CD4-positive, alpha-beta T cell treated with Interleukin-10 for 1 hour (primary cell): ENCODE data around the gene GUCY1B1.

Experiments used
- DNase-seq: peaks from one replicate; pipeline ENCODE4 v3.0.0-alpha.2; 2020

Gene GUCY1B1

GRCh38 chr4:155758481-155759371, at the start of gene GUCY1B1:
GUCY1B1 (plus strand) TSS chr4:155759021; CDS start chr4:155759141, 120 bp downstream.
- peak; percentile 73 for DNase-seq

- no peak for DNase-seq
These were observed 48.9 kb upstream of the GUCY1B1 start for GRCh38 chr4:155709918-155710317.

DNA sequence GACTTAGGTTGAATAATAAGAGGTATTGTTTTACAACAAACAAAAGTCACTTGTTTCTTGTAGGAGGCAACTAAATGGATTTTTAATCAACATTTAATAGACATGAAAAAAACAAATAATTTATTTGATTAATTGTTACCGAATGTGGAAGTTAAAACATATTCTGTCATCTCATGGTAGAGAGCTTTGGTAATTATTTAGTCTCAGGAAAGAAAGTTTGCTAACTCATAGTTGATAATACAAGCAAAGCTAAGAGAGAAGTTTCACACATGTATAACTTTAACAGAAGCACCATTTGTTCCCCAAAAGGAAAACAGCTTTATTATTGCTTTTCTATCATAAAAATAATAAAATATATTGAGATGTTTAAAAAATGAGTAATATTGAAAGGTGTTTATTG, 47.3 kb upstream of the GUCY1B1 start:
- no peak for DNase-seq

GRCh38 chr4:155712846-155713245, 46.0 kb upstream of the GUCY1B1 start:
- no peak for DNase-seq

GRCh38 chr4:155713911-155714310, 44.9 kb upstream of the GUCY1B1 start:
- no peak for DNase-seq

GRCh38 chr4:155722336-155722735, 36.5 kb upstream of the GUCY1B1 start:
- DNase-seq, result no peak

DNA sequence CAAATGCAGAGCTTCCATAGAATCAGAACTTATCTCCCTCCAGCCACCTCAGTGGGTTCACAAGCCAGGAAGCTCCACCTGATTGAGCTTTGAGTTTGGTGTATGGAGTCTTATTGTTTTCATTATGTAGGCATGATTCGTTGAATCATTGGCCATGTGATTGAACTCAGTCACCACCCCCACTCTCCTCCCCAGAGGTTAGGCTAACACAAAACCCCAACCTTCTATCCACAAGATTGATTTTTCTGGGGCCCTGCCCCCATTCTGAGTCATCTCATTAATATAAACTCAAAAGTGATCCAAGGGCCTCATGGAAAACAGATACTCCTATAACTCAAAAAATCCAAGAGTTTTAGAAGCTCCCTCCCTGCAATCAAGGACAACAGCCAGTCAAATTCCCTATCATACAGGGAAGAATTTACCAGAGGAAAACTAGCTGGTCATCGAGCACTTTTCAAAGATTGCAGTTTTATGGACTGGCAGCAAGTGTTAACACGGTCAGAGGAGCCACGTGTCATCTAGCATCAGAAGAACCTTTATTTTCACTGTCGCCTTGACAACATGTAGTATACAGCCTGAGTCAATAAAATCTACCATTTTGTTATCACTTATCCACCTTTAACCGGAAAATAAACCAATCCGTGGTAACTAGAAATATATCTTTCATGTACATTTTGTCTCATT, 35.9 kb upstream of the GUCY1B1 start:
- DNase-seq, result no peak

- DNase-seq, result no peak
These were observed 34.1 kb upstream of the GUCY1B1 start for GRCh38 chr4:155724731-155725130.

DNA sequence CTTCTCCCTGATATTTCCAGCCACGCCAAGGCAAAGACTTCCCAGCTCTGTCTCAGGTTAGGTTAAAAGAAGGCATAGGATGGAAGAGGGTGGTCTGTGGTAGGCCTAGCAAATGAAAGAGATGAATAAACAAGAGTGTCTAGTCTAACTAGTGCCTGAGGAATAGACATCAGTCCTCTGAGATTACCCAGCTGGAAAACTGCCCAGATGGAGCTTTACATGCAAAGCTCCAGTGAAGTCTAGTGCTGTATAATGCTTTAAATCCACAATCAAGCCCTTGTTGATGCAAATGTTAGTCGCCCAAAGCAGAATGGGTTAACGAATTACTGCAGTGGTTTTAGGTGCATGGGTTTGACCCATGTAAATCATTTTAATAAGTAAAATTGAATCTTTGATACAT, 24.8 kb upstream of the GUCY1B1 start:
- no peak for DNase-seq

- DNase-seq, result no peak
These were observed 23.9 kb upstream of the GUCY1B1 start for GRCh38 chr4:155734951-155735350.

DNA sequence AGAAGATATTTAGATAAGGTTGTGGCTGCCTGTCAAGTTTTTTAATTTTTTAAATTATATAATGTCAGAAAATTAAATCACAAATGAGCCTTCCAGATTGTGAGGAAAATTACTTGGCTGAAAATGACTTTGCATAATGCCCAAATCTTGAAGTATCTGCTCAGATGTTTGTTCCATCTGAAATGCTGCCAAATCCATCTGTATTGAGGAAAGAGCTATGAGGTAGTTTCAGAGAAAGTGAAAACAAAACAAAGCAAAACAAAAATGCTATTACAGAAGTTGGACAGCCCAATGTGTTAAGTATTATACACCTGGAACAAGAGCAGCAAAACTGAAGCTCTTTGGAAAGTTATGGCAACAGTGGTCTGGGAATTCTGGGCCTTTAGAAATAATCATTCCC, 23.3 kb upstream of the GUCY1B1 start:
- DNase-seq, result no peak

DNA sequence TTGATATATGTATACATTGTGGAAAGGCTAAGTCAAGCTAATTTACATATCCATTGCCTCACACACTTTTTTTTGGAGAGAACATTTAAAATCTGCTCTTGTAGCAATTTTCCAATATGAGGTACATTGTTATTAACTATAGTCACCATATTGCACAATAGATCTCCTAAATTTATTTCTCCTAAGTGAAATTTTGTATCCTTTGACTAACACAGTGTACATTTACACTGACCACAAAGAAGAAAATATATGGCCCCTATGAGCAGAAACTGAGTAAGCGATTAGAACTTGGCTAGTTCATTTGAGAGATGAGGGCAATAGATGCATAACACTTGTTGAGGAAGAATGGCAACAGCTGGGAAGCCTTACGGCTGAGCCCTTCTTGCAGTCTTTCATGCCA, 20.3 kb upstream of the GUCY1B1 start:
- DNase-seq, result no peak

- no peak for DNase-seq
These were observed 17.3 kb upstream of the GUCY1B1 start for GRCh38 chr4:155741546-155741945.

GRCh38 chr4:155742310-155743015, 16.4 kb upstream of the GUCY1B1 start:
- DNase-seq, result no peak

DNA sequence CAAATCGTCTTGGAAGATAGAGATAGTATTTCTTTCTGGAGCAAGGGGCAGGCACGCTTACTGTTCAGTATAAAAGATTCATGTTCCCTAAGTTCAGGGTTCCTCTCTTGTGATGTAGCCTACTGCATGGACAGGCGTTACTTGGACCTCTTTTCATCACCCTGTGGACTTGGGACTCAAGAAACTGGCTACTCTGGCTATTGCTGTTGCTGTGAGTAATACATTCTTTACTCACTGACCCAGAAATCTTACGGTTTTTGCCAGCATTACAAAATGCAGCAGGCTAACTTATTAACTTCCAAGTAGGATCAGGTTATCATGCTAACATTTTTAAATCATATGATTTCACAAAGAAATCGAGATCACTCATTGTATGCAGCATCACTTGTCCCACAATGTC, 12.8 kb upstream of the GUCY1B1 start:
- no peak for DNase-seq

- no peak for DNase-seq
These were observed 10.8 kb upstream of the GUCY1B1 start for GRCh38 chr4:155748039-155748438.

- no peak for DNase-seq
These were observed 9.8 kb upstream of the GUCY1B1 start for GRCh38 chr4:155749041-155749440.

GRCh38 chr4:155751569-155751968, 7.3 kb upstream of the GUCY1B1 start:
- DNase-seq, result no peak

DNA sequence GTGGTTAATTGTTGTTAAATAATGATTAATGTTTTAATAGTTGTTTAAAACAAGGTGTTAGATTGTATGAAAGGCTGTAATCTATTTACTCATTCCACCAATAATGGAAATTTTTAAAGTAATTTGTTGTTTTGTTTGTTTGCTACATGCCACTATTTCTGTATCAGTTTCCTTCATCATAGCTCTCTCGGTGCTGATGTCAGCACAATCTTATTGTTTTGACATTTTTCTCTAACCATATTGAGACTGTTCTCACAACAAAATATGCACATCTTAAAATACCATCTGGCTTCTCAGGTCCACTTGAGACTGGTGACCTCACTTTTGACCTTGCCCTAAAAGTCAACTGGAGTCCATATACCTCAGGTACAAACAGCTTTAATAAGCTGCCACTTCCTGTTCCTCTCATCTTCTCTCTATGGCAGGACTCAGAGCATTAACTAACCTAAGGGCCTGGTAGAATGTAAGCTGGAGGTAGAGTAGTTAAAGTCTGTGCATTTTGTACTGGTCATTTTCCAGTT, 1.0 kb upstream of the GUCY1B1 start:
- DNase-seq, result no peak

DNA sequence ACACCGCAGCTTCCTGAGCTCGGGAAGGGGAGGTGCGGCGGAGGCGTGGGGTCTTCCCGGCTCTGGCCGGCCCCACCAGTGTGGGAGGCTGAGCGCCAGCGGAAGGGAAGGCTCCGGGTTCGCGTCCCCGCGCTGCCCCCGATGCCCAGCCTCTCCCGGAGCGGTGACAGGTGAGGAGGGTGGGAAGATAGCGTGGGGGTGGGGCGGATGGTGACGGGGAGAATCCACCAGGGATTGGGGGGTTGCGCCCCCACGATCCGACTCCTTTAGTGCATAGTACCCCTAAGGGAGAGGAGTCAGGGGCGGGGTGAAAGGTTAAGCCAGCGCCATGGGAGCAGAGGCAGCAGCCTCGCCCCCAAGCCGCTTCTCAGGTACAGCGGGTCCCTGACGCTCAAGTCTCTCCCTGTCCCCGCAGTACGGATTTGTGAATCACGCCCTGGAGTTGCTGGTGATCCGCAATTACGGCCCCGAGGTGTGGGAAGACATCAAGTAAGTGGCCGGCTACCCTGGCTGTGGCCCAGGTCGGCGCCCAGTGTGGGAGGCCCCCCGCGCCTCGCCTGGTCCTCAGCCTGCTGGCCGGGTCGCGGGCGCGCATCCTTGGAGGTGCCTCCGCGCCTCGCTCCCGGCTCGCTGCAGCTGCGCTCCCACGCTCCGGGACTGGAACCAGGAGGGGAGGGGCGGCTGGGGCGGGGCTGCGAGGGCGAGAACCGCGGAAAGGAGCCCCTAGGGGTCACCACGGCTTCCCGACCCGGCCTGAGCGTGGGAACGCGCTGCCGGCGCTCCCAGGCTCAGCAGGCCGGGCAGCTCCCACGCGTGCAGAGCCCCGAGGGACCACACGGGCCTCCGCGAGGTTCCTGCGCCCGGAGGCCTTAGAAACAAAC, 791 bp downstream of the GUCY1B1 start:
- DNase-seq, result no peak

- no peak for DNase-seq
These were observed 2.2 kb downstream of the GUCY1B1 start for GRCh38 chr4:155761047-155761446.

GRCh38 chr4:155761916-155762315, 3.1 kb downstream of the GUCY1B1 start:
- no peak for DNase-seq
